GM12801 (cell line): ENCODE data around the gene ZNF764.

Source experiments
- TF ChIP-seq, protein P1 (sequence below): IDR thresholded peaks from one replicate; pipeline ENCODE4 v1.5.1; 2011; ENCODE audit warnings: control low read depth; ENCODE audit not compliant: insufficient read length; ENCODE audit errors: extremely low read depth

Gene ZNF764

DNA sequence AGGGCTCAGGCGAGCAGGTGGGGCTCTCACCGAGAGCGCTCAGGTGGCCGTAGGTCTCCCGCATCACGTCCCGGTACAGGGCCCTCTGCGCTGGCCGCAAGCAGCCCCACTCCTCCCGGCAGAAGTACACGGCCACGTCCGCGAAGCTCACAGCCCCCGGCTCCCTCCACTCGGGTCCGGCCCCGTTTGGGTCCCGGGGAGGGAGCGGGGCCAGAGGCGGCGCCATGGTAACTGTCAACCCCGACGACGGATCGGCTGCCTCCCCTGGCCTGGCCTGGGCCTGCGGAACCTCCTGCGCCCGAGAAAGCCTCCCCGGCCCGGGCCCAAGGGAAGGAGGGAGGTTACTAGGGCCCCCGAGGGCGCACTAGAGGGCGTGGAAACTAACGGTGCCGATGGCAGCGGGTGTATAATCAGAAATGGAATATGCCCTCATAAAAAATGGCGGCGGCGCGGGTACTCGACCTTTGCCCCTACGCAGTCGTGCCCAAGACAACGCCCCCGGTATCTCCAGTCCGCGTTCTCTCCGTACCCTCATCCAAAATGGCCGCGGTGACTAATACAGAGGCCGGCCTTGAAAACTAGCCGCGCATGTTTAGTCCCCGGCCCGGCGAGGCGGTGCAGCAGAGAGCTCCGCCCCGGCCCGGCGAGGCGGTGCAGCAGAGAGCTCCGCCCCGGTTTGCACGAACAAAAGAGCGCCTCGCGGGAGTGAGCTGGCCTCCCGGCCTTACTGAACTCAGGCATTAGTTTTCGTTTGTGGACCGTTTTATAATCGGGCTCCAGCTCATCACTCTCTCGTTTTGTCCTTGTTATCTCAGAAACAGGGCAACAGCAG, at the start of gene ZNF764:
ZNF764 (minus strand) TSS at position 418 of the 832 bp plus-strand sequence; CDS start at position 226, 192 bp downstream.
- TF ChIP-seq, protein P1, sequence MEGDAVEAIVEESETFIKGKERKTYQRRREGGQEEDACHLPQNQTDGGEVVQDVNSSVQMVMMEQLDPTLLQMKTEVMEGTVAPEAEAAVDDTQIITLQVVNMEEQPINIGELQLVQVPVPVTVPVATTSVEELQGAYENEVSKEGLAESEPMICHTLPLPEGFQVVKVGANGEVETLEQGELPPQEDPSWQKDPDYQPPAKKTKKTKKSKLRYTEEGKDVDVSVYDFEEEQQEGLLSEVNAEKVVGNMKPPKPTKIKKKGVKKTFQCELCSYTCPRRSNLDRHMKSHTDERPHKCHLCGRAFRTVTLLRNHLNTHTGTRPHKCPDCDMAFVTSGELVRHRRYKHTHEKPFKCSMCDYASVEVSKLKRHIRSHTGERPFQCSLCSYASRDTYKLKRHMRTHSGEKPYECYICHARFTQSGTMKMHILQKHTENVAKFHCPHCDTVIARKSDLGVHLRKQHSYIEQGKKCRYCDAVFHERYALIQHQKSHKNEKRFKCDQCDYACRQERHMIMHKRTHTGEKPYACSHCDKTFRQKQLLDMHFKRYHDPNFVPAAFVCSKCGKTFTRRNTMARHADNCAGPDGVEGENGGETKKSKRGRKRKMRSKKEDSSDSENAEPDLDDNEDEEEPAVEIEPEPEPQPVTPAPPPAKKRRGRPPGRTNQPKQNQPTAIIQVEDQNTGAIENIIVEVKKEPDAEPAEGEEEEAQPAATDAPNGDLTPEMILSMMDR, result no peak

DNA sequence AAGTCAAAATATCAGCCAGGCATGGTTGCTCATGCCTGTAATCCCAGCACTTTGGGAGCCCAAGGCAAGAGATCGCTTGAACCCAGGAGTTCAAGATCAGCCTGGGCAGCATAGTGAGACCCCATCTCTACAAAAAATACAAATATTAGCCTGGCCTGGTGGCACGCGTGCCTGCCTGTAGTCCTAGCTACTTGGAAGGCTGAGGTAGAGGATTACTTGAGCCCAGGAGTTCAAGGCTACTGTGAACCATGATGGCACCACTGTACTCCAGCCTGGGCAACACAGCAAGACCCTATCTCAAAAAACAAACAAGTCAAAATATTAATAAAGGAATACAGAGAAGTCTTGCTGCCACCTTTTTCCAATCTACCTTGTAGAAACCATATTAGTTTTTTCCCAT, 47.8 kb upstream of the ZNF764 start:
- TF ChIP-seq, protein P1, result no peak

DNA sequence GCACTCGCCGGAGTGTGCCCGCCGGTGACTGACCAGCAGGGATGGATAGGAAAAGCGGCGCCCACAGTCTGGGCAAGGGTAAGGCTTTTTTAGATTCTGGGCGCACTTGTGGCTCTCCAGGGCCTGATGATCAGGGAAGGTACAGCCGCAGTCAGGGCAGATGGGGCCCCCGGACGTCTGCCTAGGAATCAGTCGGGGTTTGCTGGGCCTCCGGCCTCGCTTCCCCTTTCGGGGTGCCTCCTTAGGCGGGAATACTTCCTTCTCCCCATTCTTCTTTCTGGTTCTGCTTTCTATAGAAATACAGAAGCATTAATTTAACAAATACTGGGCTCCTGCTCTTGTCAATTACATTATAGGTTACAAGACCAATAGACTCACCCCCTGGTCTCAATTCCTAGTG, 47.0 kb upstream of the ZNF764 start:
- TF ChIP-seq, protein P1, result no peak

DNA sequence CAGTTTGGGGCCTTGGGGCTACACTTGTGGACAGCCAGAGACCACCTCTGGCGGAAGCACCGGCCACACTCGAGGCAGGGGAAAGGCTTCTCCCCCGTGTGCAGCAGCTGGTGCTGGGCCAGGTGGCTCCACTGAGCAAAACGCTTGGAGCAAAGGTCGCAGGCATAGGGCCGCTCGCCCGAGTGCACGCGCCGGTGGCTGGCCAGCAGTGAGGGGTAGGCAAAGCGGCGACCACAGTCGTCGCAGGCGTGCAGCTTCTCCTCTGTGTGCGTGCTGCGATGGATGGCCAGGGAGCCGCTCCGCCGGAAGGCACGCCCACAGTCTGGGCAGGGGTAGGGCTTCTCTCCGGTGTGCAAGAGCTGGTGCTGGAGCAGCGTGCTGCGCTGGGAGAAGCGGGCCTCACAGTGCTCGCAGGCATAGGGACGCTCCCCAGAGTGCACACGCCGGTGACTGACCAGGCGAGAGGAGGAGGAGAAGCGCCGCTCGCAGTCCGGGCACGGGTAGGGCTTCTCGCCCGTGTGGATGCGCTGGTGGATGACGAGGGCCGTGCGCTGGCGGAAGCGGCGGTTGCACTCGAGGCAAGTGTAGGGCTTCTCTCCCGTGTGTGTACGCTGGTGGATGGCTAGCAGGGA, 46.3 kb upstream of the ZNF764 start:
- TF ChIP-seq, protein P1, result no peak

DNA sequence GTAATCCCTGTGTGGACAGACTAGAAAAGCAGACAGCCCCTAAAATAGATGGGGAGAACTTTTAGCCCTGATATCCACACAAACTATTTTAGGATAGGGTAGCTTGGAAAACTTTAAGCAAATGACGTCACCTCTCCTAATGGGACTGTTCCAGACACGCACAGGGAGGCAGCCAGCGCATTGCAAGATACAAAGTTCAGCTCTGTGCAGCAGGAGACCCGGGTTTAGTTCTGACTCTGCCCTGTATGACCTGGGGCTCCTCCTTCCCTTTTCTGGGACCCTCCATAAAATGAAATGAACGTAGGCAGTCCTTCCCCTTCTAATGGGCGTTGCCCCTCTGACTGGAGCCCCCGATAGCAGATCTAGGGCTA, 45.8 kb upstream of the ZNF764 start:
- TF ChIP-seq, protein P1, result no peak

DNA sequence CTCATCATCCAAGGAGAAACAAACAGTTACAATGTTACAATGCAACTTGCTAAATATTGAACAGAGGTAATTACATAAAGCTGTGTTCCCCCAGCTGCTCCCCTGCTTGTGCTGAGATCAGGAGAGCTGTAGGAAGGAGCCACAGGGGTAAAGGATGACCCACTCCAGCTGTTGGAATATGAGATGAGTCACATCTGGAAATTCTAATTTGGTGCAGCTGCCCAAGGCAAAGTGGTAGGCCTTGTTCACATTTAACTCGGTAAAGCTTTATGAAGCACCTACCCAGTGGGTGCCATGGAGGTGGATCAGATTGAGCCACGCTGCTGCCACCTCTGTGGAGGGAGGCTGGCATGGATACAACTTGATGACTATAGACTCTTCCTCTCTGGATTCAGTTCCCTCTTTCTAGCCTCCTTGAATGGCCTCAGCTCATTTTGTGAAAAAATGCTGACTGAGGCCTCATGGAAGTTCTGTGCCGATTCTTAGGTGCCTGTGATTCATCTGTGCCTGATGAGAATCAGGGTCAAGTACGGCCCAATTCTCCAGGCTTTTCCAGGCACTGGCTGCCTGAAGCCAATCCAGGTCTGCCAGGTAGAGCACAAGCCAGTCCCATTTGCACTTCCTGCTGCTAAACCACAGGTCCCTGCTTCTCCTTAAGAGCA, 44.6 kb upstream of the ZNF764 start:
- TF ChIP-seq, protein P1, result no peak

DNA sequence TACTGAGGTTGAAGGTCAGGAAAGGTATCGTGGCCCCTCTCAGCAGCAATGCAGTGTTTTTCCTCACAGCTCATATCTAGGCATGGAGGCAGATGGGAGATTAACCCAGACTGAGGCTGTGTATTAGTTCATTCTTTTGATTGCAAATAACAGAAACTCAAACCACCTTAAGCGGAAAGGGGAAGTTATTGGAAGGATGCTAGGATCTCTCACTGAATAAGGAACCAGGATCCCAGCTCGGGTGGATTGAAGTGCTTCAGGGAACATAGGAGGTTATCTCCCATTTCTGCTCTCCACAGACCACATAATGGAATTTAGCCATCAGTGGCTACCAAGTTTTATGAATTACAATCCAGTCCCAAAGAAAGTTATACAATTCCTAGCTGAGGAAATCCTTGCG, 43.8 kb upstream of the ZNF764 start:
- TF ChIP-seq, protein P1, result no peak
